ENCODE measurements around the gene CXCL14.

The CXCL14 gene

DNA sequence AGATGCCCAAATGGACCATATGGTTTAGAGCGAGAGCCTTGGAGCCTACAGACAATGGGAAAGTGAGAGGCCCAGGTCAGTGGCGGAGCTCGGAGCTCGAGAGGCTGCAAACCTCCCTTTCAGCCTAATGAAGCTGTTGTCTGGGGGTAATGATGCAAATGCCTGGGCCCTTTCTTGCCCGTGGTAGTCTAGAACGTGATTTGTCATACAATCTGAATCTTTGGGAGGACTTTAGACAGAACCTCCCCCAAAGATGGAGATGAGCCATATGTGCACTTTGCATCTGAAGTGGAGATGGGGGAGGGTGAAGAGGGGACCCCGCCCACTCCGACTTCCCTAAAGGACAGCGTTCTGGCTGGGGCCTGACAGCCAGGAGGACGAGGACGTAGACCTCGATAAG is 32.7 kb downstream of the CXCL14 start:
- Histone ChIP-seq H3K9me3 (ENCODE audit: severe bottlenecking) (no peaks in the 10 kb centered on the region), H3K36me3 (no peaks in the 10 kb centered on the region), H3K4me3 (ENCODE audit: low read depth, low read length) (peak overlapping the region; percentile 2; the same call in 1 of the 2 replicates), H3K27me3 (ENCODE audit: insufficient read depth, low read depth, severe bottlenecking) (no peaks in the 10 kb centered on the region), H3K27ac (peak overlapping the region; percentile 98)
- peak; percentile 77 for DNase-seq
- TF ChIP-seq, protein P1, sequence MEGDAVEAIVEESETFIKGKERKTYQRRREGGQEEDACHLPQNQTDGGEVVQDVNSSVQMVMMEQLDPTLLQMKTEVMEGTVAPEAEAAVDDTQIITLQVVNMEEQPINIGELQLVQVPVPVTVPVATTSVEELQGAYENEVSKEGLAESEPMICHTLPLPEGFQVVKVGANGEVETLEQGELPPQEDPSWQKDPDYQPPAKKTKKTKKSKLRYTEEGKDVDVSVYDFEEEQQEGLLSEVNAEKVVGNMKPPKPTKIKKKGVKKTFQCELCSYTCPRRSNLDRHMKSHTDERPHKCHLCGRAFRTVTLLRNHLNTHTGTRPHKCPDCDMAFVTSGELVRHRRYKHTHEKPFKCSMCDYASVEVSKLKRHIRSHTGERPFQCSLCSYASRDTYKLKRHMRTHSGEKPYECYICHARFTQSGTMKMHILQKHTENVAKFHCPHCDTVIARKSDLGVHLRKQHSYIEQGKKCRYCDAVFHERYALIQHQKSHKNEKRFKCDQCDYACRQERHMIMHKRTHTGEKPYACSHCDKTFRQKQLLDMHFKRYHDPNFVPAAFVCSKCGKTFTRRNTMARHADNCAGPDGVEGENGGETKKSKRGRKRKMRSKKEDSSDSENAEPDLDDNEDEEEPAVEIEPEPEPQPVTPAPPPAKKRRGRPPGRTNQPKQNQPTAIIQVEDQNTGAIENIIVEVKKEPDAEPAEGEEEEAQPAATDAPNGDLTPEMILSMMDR (IDR thresholded peaks at IDR 0.05; ENCODE audit: low read depth, low read length): no peak

DNA sequence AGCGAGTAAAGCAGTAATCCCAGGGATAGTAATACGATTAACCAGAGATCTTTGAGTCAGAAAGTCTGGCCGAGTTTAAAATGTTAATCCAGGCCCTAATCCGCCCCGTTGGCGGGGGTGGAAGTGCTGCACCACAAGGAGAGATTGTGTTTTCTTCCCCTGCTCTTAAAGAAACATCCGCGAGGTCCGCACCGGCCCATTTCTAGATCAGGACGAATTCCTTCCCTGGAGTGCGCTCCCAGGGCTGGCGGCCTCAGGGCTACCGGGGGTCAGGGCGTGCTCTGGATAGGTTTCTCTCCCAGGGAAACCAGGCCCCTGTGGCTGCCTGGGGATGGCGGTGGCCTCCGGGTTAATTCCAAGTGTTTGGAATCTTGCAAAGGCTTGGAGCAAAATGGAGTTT is 33.7 kb downstream of the CXCL14 start:
- TF ChIP-seq, protein P1 (IDR thresholded peaks at IDR 0.05; ENCODE audit: low read depth, low read length): no peak

GRCh38 chr5:135543485-135544304 is 35.1 kb downstream of the CXCL14 start:
- Histone ChIP-seq H3K27me3 (ENCODE audit: insufficient read depth, low read depth, severe bottlenecking) (no peaks in the 10 kb centered on the region), H3K36me3 (no peaks in the 10 kb centered on the region), H3K27ac (peak overlapping the region; percentile 98), H3K4me3 (ENCODE audit: low read depth, low read length) (peak overlapping the region; percentile 65), H3K9me3 (ENCODE audit: severe bottlenecking) (no peaks in the 10 kb centered on the region)
- DNase-seq: peak; percentile 91
- TF ChIP-seq, protein P1 (IDR thresholded peaks at IDR 0.05; ENCODE audit: low read depth, low read length): no peak

More for the DNA sequence above, 33.7 kb downstream of the CXCL14 start:
- H3K27ac ChIP-seq: peak overlapping the region; percentile 98
- peak overlapping the region; percentile 65 for H3K4me3 ChIP-seq (ENCODE audit: low read depth, low read length)
- H3K9me3 ChIP-seq (ENCODE audit: severe bottlenecking): no peaks in the 10 kb centered on the region
- H3K36me3 ChIP-seq: no peaks in the 10 kb centered on the region
- DNase-seq: peak; percentile 92
- H3K27me3 ChIP-seq (ENCODE audit: insufficient read depth, low read depth, severe bottlenecking): no peaks in the 10 kb centered on the region

- Histone ChIP-seq H3K27ac (peak overlapping the region; percentile 98), H3K36me3 (no peaks in the 10 kb centered on the region), H3K4me3 (ENCODE audit: low read depth, low read length) (peak overlapping the region; percentile 65), H3K9me3 (ENCODE audit: severe bottlenecking) (no peaks in the 10 kb centered on the region), H3K27me3 (ENCODE audit: insufficient read depth, low read depth, severe bottlenecking) (no peaks in the 10 kb centered on the region)
- TF ChIP-seq, protein P1 (IDR thresholded peaks at IDR 0.05; ENCODE audit: low read depth, low read length): no peak
- no peak for DNase-seq
Observed at GRCh38 chr5:135543001-135543484, 35.7 kb downstream of the CXCL14 start.

GRCh38 chr5:135541807-135542502 is 36.8 kb downstream of the CXCL14 start:
- H3K36me3 ChIP-seq: no peaks in the 10 kb centered on the region
- H3K4me3 ChIP-seq (ENCODE audit: low read depth, low read length): no peak overlapping the region
- peaks cover 4% of the 10 kb centered on the region for H3K9me3 ChIP-seq (ENCODE audit: severe bottlenecking)
- DNase-seq: no peak
- no peaks in the 10 kb centered on the region for H3K27me3 ChIP-seq (ENCODE audit: insufficient read depth, low read depth, severe bottlenecking)
- H3K27ac ChIP-seq: no peak overlapping the region; the same call in 1 of the 2 replicates
- TF ChIP-seq, protein P1 (IDR thresholded peaks at IDR 0.05; ENCODE audit: low read depth, low read length): no peak
